OCI-LY7 (cell line): Measurements from ENCODE around the gene ARHGAP26.

Experiments
- CTCF ChIP-seq: fragments of 200-600 bp; sonication (generic); conservative IDR thresholded peaks from 2 replicates; pipeline ENCODE4 v1.5.1; 2014; ENCODE audit warnings: mild to moderate bottlenecking, antibody characterized with exemption, low read length, moderate library complexity, mixed read lengths
- EZH2phosphoT487 ChIP-seq: fragments of 200-600 bp; sonication (generic); IDR thresholded peaks from 2 replicates; pipeline ENCODE4 v1.6.1; 2018; ENCODE audit warnings: low read depth, borderline replicate concordance, mild to moderate bottlenecking, mixed run types, antibody characterized with exemption, low read length, moderate library complexity, mixed read lengths

- TF ChIP-seq EZH2phosphoT487 (no peak), CTCF (no peak)
These were observed 411.0 kb downstream of the ARHGAP26 start for GRCh38 chr5:143181173-143181572.
